Breast epithelium (tissue), 4 donors: ENCODE results near the gene TCERG1L. TPM values are rescaled to one million over a fixed set of nuclear protein-coding genes. Genes with fewer than 3 reads are reported as not detected.

Experiments
- DNase-seq, 2 donors: peaks; one replicate each; pipeline ENCODE4 v3.0.0-alpha.2; 2019; ENCODE audit warnings: low spot score in 2 of 2
- H3K27ac ChIP-seq, 2 donors: fragments of 200-600 bp; sonication (generic) in 1 of 2; one replicate each; pipeline ENCODE4 v1.5.1; 2016 to 2019; ENCODE audit warnings: mild to moderate bottlenecking in 1 of 2
- H3K27me3 ChIP-seq, 2 donors: fragments of 200-600 bp; sonication (generic) in 1 of 2; one replicate each; pipeline versions ENCODE4 v1.5.1 to v1.6.0; 2017 to 2019; ENCODE audit warnings: control low read depth in 1 of 2, mild to moderate bottlenecking in 1 of 2
- H3K36me3 ChIP-seq: fragments of 200-600 bp; one replicate; pipeline ENCODE4 v1.5.1; 2019
- H3K4me1 ChIP-seq, 2 donors: fragments of 200-600 bp; sonication (generic); one replicate each; pipeline ENCODE4 v1.5.1; 2016 to 2019; ENCODE audit warnings: control low read depth in 1 of 2
- H3K4me3 ChIP-seq, 3 donors: fragments of 200-600 bp; sonication (generic); 1 replicate in 2 of 3; 2 replicates in 1 of 3; pipeline ENCODE4 v1.5.1; 2016 to 2019; ENCODE audit warnings: mild to moderate bottlenecking in 3 of 3, moderate library complexity in 2 of 3
- H3K9me3 ChIP-seq, 2 donors: fragments of 200-600 bp; sonication (generic) in 1 of 2; one replicate each; pipeline ENCODE4 v1.5.1; 2016 to 2019; ENCODE audit warnings: control low read depth in 1 of 2
- CTCF ChIP-seq, 3 donors: fragments of 450-650 bp; IDR thresholded peaks; one replicate each; pipeline ENCODE4 v1.5.1; 2016 to 2017; ENCODE audit warnings: antibody characterized with exemption in 3 of 3, mild to moderate bottlenecking in 3 of 3, moderate library complexity in 3 of 3
- POLR2A ChIP-seq: fragments of 450-650 bp; IDR thresholded peaks from one replicate; pipeline ENCODE4 v1.6.1; 2016; ENCODE audit warnings: antibody characterized with exemption, mild to moderate bottlenecking, moderate library complexity
- POLR2AphosphoS5 ChIP-seq, 3 donors: sonication (generic); formaldehyde crosslinking; IDR thresholded peaks; one replicate each; pipeline ENCODE4 v1.6.1; 2017; ENCODE audit warnings: antibody characterized with exemption in 3 of 3
- intact Hi-C: fragments of 100-400 bp; cut with DNase I; formaldehyde crosslinking; loops from one replicate; pipeline ENCODE4 v1.15.1; 2023; ENCODE audit warnings: low total_unique reads
- total RNA-seq, 3 donors: library from RNA; depleted of rRNA; stranded (reverse); fragments of >200 nt; gene quantifications; one replicate each; pipeline ENCODE4 v1.1.0, GENCODE V29; 2016

Gene TCERG1L
- total RNA-seq, 3 donors from 2014 or later: under 0.01 to 0.88 TPM; not detected in 1

GRCh38 chr10:131261890-131262475, 49.5 kb downstream of the TCERG1L start:
- Histone ChIP-seq H3K27me3 (peaks cover 0 to 5% of the 10 kb centered on the region in 2 donors), H3K36me3 (no peaks in the 10 kb centered on the region), H3K9me3 (no peaks in the 10 kb centered on the region), H3K4me3 (no peak overlapping the region), H3K4me1 (no peaks in the 10 kb centered on the region), H3K27ac (no peak overlapping the region)
- TF ChIP-seq POLR2AphosphoS5 (IDR thresholded peaks at IDR 0.05): no peak
- no peak for TF ChIP-seq POLR2A
- no peak for TF ChIP-seq CTCF (IDR thresholded peaks at IDR 0.05)
- intact Hi-C loops: no loop called here
- DNase-seq: peak in 1 of 2 donors; percentile 46

GRCh38 chr10:131260452-131261211, 50.9 kb downstream of the TCERG1L start:
- H3K4me1 ChIP-seq: no peaks in the 10 kb centered on the region
- H3K27me3 ChIP-seq: no peaks in the 10 kb centered on the region
- H3K36me3 ChIP-seq: no peaks in the 10 kb centered on the region
- peak in 1 of 2 donors; percentile 28 for DNase-seq
- TF ChIP-seq CTCF (IDR thresholded peaks at IDR 0.05): no peak
- TF ChIP-seq POLR2A: no peak
- no peak for TF ChIP-seq POLR2AphosphoS5 (IDR thresholded peaks at IDR 0.05)
- no peak overlapping the region for H3K27ac ChIP-seq
- H3K9me3 ChIP-seq: no peaks in the 10 kb centered on the region
- H3K4me3 ChIP-seq: no peak overlapping the region
- intact Hi-C loops: no loop called here

GRCh38 chr10:131260031-131260430, 51.5 kb downstream of the TCERG1L start:
- no peaks in the 10 kb centered on the region for H3K27me3 ChIP-seq
- peak in 1 of 2 donors; percentile 48 for DNase-seq
- intact Hi-C loops: no loop called here
- no peaks in the 10 kb centered on the region for H3K36me3 ChIP-seq
- TF ChIP-seq CTCF (IDR thresholded peaks at IDR 0.05): no peak
- H3K4me3 ChIP-seq: no peak overlapping the region
- no peaks in the 10 kb centered on the region for H3K4me1 ChIP-seq
- no peaks in the 10 kb centered on the region for H3K9me3 ChIP-seq
- H3K27ac ChIP-seq: no peak overlapping the region

GRCh38 chr10:131259535-131259934, 52.0 kb downstream of the TCERG1L start:
- no peaks in the 10 kb centered on the region for H3K36me3 ChIP-seq
- no peaks in the 10 kb centered on the region for H3K4me1 ChIP-seq
- no peak overlapping the region for H3K27ac ChIP-seq
- H3K27me3 ChIP-seq: no peaks in the 10 kb centered on the region
- H3K9me3 ChIP-seq: no peaks in the 10 kb centered on the region
- peak in 1 of 2 donors; percentile 24 for DNase-seq
- intact Hi-C loops: no loop called here
- H3K4me3 ChIP-seq: no peak overlapping the region
- no peak for TF ChIP-seq CTCF (IDR thresholded peaks at IDR 0.05)
- no peak for TF ChIP-seq POLR2A
- no peak for TF ChIP-seq POLR2AphosphoS5 (IDR thresholded peaks at IDR 0.05)

GRCh38 chr10:131258256-131258655, 53.3 kb downstream of the TCERG1L start:
- no peaks in the 10 kb centered on the region for H3K9me3 ChIP-seq
- H3K36me3 ChIP-seq: no peaks in the 10 kb centered on the region
- TF ChIP-seq POLR2A (no peak), POLR2AphosphoS5 (IDR thresholded peaks at IDR 0.05) (no peak), CTCF (IDR thresholded peaks at IDR 0.05) (no peak)
- H3K27ac ChIP-seq: no peak overlapping the region
- no peak overlapping the region for H3K4me3 ChIP-seq
- H3K4me1 ChIP-seq: no peaks in the 10 kb centered on the region
- H3K27me3 ChIP-seq: no peaks in the 10 kb centered on the region
- intact Hi-C loops: no loop called here
- peak in 1 of 2 donors; percentile 45 for DNase-seq
